Measurements from ENCODE around the gene SPRYD3.
A peak's percentile ranks its signal among the peaks of the same experiment; 100 is the strongest.
"Not testable (repeated sequence)": the region's sequence is repeated elsewhere in the genome, so short reads cannot be mapped to it uniquely, and the experiment has no call there.

The SPRYD3 gene, protein sequence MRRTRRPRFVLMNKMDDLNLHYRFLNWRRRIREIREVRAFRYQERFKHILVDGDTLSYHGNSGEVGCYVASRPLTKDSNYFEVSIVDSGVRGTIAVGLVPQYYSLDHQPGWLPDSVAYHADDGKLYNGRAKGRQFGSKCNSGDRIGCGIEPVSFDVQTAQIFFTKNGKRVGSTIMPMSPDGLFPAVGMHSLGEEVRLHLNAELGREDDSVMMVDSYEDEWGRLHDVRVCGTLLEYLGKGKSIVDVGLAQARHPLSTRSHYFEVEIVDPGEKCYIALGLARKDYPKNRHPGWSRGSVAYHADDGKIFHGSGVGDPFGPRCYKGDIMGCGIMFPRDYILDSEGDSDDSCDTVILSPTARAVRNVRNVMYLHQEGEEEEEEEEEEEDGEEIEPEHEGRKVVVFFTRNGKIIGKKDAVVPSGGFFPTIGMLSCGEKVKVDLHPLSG

DNA sequence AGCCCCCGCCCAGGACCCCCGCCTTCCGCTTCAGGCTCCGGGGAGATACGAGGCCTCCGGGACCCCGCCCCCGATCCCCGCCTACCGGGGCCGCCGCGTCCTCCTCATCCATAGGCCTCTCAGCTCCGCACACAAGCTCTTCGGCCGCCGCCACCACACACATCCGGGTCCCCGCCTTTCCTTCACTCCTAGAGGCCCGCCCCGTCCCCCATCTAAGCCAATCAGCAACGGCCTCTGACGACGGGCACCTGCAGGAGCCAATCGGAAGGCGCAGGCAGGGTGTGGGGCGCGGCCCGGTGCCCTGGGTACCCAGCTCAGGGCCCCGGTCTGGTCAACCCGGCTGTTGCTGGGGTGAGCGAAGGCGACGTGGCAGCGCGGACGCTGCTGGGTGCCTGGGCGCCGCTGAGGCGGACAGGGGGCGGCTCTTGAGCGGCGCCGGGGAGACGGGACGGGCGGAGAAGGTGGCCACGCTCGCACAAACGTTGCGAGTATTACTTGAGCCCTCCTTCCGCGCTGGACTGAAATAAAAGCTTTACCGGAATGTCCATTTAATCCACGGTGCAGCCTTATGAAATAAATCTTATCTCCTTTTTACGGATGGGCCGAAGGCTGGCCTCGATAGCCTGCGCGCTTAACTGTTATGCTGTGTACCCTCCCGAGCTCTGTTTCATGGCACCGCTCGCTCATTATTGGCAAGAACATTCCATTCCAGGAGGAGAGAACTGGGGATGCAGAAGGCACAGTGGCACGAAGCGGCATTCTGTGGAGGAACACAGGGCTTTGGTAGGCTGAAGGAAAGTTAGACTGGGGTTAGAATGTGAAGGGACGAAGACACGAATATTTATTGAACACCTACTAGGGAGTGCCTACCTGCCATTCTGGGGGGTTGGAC lies at the start of gene SPRYD3:
Gene SPRYD3, minus strand, starts transcription at position 165 of the 892 bp plus-strand sequence. Its CDS starts 57 bp downstream, at position 108.
- DNase-seq (ENCODE audit: low read depth in 3 of 3): peak; percentile 90 to 97 (median 95)

DNA sequence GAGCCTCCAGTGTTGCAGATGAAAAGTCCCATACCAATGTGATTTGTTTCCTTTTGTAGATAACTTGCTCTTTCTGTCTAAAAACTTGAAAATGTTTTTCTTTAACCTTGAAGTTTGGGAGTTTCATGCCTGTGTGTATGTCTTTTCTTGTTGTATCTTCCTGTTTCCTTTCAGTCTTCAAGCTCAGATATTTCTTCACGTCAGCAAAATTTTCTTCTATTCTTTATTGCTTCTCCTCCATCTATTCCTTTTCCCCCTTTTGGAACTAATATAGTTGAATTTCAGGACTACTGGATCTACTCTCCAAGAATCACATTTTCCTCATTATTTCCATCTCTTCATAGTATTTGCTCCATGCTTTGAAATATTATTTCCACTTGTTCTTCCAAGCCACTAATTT lies 48.0 kb upstream of the SPRYD3 start:
- no peak for DNase-seq (ENCODE audit: low read depth in 3 of 3)

DNA sequence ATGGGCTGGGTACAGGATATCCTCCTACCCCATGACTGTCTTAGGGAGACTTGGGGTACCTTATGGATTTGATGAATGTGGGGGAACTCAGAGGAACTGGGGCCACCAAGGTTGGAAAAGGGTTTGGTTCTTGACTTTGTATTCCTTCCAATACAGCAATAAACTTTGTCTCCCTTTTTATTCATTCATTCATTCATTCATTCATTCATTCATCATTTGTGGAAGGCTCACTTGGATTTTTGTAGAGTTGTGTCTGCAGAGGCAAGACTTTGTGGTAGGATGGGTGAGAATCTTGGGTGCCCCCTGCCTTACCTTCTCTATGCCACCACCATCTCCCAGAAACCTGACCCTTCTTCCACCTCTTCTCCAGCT lies 45.1 kb upstream of the SPRYD3 start:
- no peak for DNase-seq (ENCODE audit: low read depth in 3 of 3)

DNA sequence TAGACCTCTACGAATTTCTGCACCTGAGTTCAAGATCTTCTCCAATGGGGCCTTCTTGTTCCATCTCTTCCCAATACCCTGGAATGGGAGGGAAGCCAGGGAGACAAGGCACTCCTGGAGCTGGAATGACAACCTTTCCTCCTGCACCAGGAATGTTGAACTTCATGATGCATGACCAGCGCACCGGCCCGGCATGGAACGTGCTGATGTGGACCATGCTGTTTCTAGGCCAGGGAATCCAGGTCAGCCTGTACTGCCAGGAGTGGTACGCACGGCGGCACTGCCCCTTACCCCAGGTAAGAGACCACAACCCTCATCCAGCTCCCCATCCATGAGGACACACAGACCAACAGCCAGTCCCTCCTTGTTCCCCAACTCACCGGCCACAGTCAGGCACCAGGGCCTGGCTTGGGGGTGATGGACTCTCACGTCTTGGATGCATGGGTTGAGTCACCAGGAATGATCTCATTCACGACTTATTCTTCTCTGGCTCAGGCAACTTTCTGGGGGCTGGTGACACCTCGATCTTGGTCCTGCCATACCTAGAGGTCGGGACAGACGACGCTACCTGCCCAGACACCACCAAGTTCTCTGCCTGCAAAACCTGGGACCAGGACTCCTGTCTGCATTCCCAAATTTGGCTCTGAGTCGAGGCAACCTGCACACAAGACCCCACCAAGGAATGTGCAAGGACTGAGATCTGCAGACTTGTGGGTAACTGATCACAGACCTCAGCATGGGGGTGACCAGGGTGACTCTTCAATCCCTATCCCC lies 44.6 kb upstream of the SPRYD3 start:
- DNase-seq (ENCODE audit: low read depth in 3 of 3): no peak

DNA sequence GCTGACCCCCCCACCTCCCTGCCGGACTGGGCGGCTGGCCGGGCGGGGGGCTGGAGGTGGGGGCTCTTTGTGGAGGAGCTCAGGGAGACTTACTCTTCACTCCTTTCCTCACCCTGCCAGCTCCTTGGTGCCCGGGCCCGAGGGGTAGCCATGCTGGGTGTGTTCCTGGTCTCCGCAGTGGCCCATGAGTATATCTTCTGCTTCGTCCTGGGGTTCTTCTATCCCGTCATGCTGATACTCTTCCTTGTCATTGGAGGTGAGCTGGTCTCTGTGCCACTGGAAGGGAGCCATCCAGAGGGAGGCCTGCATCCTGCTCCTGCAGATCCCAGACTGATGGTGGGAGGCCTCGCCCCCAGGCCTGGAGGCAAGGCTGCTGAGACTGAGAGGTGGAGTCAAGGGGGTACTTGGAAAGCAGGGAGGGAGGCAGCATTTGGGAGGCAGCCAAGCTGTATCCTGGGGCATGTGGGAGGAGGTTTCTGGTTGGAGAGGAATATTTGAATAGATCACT lies 43.8 kb upstream of the SPRYD3 start:
- no peak for DNase-seq (ENCODE audit: low read depth in 3 of 3)

- DNase-seq (ENCODE audit: low read depth in 3 of 3): no peak
These were observed 41.7 kb upstream of the SPRYD3 start for GRCh38 chr12:53120685-53121525.

GRCh38 chr12:53118751-53119300 lies 39.6 kb upstream of the SPRYD3 start:
- DNase-seq (ENCODE audit: low read depth in 3 of 3): no peak

GRCh38 chr12:53115891-53116648 lies 36.9 kb upstream of the SPRYD3 start:
- no peak for DNase-seq (ENCODE audit: low read depth in 3 of 3)

- DNase-seq (ENCODE audit: low read depth in 3 of 3): no peak
These were observed 36.1 kb upstream of the SPRYD3 start for GRCh38 chr12:53115112-53115890.

DNA sequence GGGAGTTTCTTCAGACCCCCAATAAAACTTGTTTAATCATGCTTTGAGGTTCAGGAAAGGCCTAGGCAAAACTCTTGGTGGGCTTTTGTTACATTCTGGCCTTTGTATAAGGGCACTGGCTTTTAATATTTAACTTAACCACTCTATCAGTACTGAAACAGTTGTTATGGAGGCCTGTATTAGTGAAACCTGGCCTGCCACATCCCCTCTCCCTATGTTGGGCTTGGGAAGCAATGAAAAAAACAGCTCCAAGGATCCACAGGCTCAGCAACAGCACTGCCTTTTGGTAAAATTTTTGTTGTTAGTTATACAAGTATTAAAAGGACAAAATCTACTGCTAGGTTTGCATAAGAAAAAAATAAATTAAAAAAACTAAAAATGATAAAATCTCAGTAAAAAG lies 34.8 kb upstream of the SPRYD3 start:
- no peak for DNase-seq (ENCODE audit: low read depth in 3 of 3)

DNA sequence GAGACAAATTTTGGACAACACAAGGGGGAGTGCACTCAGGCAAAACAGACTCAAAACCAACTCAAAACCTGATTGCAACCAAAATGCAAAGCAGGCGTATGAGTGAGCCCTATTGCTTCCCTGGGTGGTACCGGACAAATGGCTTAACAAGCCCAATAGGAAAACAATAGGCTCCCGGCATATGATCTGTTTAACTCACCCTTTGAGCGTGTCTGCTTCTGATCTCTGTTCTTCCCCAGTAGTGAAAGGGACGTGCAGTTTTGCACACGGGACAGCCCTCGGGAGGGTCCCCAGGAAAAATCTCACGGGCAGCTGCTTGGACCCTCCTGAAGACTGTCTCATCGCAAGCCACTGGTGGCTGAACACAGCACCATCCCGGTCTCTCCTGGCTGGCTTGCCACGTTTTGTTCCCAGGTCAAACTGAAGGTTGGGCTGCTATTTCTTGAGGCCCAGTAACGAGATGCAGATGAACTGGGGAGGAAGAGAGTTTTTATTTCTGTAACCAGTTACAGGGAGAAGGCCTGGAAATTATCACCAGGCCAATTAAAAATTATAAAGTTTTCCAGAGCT lies 34.0 kb upstream of the SPRYD3 start:
- DNase-seq (ENCODE audit: low read depth in 3 of 3): no peak

GRCh38 chr12:53112431-53112830 lies 33.2 kb upstream of the SPRYD3 start:
- not testable (repeated sequence) for DNase-seq (ENCODE audit: low read depth in 3 of 3)

DNA sequence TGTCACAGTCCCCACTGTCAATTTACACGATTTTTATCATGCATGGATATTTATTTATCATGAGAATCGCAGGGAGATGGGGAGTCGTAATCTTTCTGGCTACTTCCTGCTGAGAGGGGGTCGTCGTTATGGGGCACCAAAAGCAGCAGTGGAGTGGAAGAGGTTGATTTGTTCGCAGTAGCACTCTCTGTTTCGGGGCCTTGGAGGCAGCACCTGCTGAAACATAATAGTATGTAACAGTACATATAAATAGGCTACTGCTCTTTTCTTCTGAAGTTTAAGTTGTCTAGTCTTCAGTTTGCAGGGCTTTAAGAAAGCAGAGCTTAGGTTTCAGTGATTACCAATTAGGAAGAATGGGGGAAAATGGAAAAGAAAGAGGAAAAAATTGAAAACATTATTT lies 27.9 kb upstream of the SPRYD3 start:
- no peak for DNase-seq (ENCODE audit: low read depth in 3 of 3)

DNA sequence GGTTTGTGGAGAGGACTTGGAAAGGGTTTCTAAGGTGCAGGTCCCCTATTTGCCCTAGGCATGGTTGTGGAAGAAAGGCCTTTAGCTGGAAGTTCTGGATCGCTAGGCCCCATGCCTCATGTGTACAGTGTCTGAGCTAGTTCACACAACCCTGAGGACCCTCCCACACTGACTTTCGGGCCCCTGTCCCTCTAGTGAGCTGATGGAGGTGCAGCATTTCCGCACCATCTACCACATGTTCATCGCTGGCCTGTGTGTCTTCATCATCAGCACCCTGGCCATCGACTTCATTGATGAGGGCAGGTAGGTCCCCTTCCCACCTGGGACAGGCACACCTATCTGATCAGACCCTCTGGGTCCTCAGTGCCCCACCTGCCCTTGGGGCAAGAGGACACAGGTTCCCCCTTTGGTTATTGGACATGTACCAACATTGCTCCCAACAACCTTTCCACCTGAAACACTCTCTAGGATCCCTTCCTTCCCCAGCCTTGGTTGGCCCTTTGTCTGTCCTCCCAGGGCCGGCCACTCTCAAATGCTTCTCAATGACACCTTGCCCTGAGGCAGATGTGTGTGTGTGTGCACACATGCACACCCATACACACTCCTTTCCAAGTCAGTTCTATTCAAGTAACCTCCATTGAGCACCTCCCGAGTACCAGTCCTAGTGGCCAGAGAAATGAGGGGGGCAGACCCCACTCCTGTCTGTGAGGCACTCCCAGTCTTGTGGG lies 26.7 kb upstream of the SPRYD3 start:
- no peak for DNase-seq (ENCODE audit: low read depth in 3 of 3)

- no peak for DNase-seq (ENCODE audit: low read depth in 3 of 3)
These were observed 26.1 kb upstream of the SPRYD3 start for GRCh38 chr12:53105256-53105655.

DNA sequence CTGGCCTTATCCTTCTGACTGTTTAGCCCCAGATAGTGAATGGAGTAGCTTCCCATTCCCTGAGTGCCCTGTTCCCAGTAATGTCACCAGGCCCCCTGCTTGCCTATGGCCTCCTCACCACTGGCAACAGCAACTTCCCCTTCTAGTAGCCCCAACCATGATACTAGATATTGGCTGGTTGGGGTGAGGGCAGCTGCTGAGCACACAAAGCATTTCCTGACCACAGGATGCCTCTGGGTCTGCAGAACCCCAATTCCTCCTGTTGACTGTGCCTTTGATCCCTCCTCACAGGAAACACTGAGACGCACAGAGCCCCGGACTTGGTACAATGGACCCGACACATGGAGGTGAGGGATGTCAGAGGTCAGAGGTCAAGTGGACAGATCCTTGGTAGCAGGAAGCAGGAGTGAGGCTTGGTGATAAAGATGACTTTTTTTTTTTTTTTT lies 24.7 kb upstream of the SPRYD3 start:
- no peak for DNase-seq (ENCODE audit: low read depth in 3 of 3)

DNA sequence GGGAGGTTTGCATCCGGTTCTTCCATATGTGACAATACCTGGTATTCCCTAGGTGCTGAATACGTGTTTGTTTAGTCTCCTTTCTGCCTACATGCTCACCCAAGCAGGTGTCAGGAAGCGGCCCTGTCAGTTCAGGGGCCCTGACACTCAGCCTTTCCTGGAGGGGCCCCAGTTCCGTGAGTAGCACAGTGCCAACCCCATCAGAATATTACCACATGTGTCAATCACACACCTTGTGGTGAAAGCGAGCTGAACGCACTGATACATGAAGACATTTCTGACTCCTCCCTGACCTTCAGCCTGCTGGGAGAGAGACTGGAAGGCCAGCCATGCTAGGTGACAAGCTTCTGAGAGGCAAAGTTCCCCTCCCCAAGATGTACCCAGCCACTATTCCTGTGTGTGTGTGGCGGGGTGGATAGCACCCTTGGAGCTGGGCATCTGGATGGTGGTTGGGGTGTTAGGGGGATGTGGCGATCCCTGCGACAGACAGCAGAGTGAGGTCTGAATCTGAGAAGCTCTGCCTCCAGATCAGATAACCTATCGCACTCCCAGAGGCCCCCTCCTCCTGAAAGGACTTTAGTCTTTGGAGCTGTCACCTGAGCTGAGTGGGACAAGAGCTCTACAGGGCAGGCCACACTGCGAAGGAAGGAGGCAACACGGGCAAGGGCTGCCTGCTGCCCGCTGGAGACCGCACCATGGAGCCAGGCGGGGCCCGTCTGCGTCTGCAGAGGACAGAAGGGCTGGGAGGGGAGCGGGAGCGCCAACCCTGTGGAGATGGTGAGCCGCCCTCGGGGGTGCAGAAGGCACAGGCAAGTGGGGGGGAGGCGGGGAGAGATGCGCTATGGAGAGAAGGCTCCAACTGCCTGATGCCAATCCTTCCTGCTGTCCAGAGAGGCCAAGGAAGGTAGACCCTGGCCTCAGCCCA lies 24.0 kb upstream of the SPRYD3 start, which contains the start of gene SOAT2:
Gene SOAT2, plus strand, starts transcription at position 604 of the 925 bp plus-strand sequence. Its CDS starts 92 bp downstream, at position 696.
- peak in 1 of 3 experiments; percentile 35 for DNase-seq (ENCODE audit: low read depth in 3 of 3)
